ENCODE data around the gene EDN3. TPM values are rescaled to one million over a fixed set of nuclear protein-coding genes. Genes with fewer than 3 reads are reported as not detected.

The EDN3 gene
- total RNA-seq, result 1 to 10 TPM; 5.3 to 8.2 TPM

- Histone ChIP-seq H3K36me3 (no peaks in the 10 kb centered on the region), H3K27ac (no peak within 1 kb of the TSS), H3K9me3 (no peaks in the 10 kb centered on the region), H3K4me3 (peak within 1 kb of the TSS; percentile 26 to 27), H3K27me3 (replicated peaks; ENCODE audit: insufficient read depth) (no peaks in the 10 kb centered on the region), H3K4me1 (replicated peaks) (no peaks in the 10 kb centered on the region)
- under 1% methylated on average over 52 of the region's 77 CpGs for WGBS
- TF ChIP-seq POLR2AphosphoS5 (IDR thresholded peaks at IDR 0.05) (no peak), POLR2A (IDR thresholded peaks at IDR 0.05) (no peak), CTCF (IDR thresholded peaks at IDR 0.05) (no peak)
- intact Hi-C loops (cut with DNase I), result no loop called here
- no peak for DNase-seq (ENCODE audit: low spot score)
These were observed at the start of gene EDN3 for GRCh38 chr20:59300333-59301081. TSS of gene EDN3 (plus strand) at chr20:59300611. CDS start at chr20:59300813, 202 bp downstream.

GRCh38 chr20:59253325-59253724, 47.1 kb upstream of the EDN3 start:
- intact Hi-C loops (cut with DNase I), result no loop called here
- 74% methylated on average over 6 of the region's 6 CpGs for WGBS
- no peak for DNase-seq (ENCODE audit: low spot score)
- Histone ChIP-seq H3K4me3 (no peak overlapping the region), H3K27ac (no peak overlapping the region), H3K9me3 (no peaks in the 10 kb centered on the region), H3K36me3 (no peaks in the 10 kb centered on the region), H3K27me3 (replicated peaks; ENCODE audit: insufficient read depth) (no peaks in the 10 kb centered on the region), H3K4me1 (replicated peaks) (no peaks in the 10 kb centered on the region)
- TF ChIP-seq POLR2A (IDR thresholded peaks at IDR 0.05) (no peak), POLR2AphosphoS5 (IDR thresholded peaks at IDR 0.05) (no peak), CTCF (IDR thresholded peaks at IDR 0.05) (no peak)

- Histone ChIP-seq H3K4me1 (replicated peaks) (no peaks in the 10 kb centered on the region), H3K27me3 (replicated peaks; ENCODE audit: insufficient read depth) (no peaks in the 10 kb centered on the region), H3K27ac (no peak overlapping the region), H3K4me3 (no peak overlapping the region), H3K9me3 (no peaks in the 10 kb centered on the region), H3K36me3 (no peaks in the 10 kb centered on the region)
- WGBS, result 37% methylated on average over 4 of the region's 4 CpGs
- no peak for TF ChIP-seq CTCF (IDR thresholded peaks at IDR 0.05)
- no peak for TF ChIP-seq POLR2AphosphoS5 (IDR thresholded peaks at IDR 0.05)
- TF ChIP-seq POLR2A (IDR thresholded peaks at IDR 0.05), result no peak
- DNase-seq (ENCODE audit: low spot score), result no peak
- intact Hi-C loops (cut with DNase I), result no loop called here
These were observed 46.6 kb upstream of the EDN3 start for GRCh38 chr20:59253779-59254319.

- Histone ChIP-seq H3K27ac (no peak overlapping the region), H3K4me3 (no peak overlapping the region), H3K27me3 (replicated peaks; ENCODE audit: insufficient read depth) (no peaks in the 10 kb centered on the region), H3K36me3 (no peaks in the 10 kb centered on the region), H3K9me3 (no peaks in the 10 kb centered on the region), H3K4me1 (replicated peaks) (no peaks in the 10 kb centered on the region)
- TF ChIP-seq POLR2A (IDR thresholded peaks at IDR 0.05) (no peak), CTCF (IDR thresholded peaks at IDR 0.05) (no peak)
- 76% methylated on average over 5 of the region's 5 CpGs for WGBS
- intact Hi-C loops (cut with DNase I), result no loop called here
- DNase-seq (ENCODE audit: low spot score), result no peak
These were observed 45.2 kb upstream of the EDN3 start for GRCh38 chr20:59255256-59255655.

GRCh38 chr20:59258221-59258621, 42.2 kb upstream of the EDN3 start:
- no peaks in the 10 kb centered on the region for H3K4me1 ChIP-seq (replicated peaks)
- H3K27ac ChIP-seq, result no peak overlapping the region
- no peak for DNase-seq (ENCODE audit: low spot score)
- intact Hi-C loops (cut with DNase I), result no loop called here
- H3K36me3 ChIP-seq, result no peaks in the 10 kb centered on the region
- H3K9me3 ChIP-seq, result no peaks in the 10 kb centered on the region
- no peak overlapping the region for H3K4me3 ChIP-seq
- no peak for TF ChIP-seq CTCF (IDR thresholded peaks at IDR 0.05)
- TF ChIP-seq POLR2A (IDR thresholded peaks at IDR 0.05), result no peak
- no peak for TF ChIP-seq POLR2AphosphoS5 (IDR thresholded peaks at IDR 0.05)
- no peaks in the 10 kb centered on the region for H3K27me3 ChIP-seq (replicated peaks; ENCODE audit: insufficient read depth)
- whole genome bisulfite sequencing, result 36% methylated on average over 2 of the region's 2 CpGs

Measured in prostate gland (tissue), 2 donors.